Keratinocyte (primary cell): ENCODE measurements around the gene DDX51. TPM values are rescaled to one million over a fixed set of nuclear protein-coding genes. Genes with fewer than 3 reads are reported as not detected.

Experiments used
- DNase-seq: peaks from one replicate; pipeline ENCODE4 v3.0.0-alpha.2; 2011; ENCODE audit warnings: low read depth, missing footprints, low spot score
- FAIRE-seq: peaks from 2 replicates; lab custom pipeline; 2011; peaks lifted over from hg19 to GRCh38; lab: Jason Lieb, UNC
- H2AFZ ChIP-seq: 2 replicates; pipeline ENCODE4 v1.6.0; 2012; ENCODE audit warnings: low read length, control low read depth, inconsistent platforms; ENCODE audit not compliant: control insufficient read depth
- H3K27ac ChIP-seq: 2 replicates; pipeline ENCODE4 v1.5.1; 2011; ENCODE audit warnings: low read length; ENCODE audit not compliant: control insufficient read depth, insufficient read depth
- H3K27me3 ChIP-seq: 3 replicates; pipeline ENCODE4 v1.6.0; 2011; ENCODE audit warnings: low read length; ENCODE audit not compliant: control insufficient read depth, insufficient read depth; ENCODE audit errors: extremely low read depth
- H3K36me3 ChIP-seq, 2 experiments: 2 replicates in 1 of 2; 3 replicates in 1 of 2; pipeline ENCODE4 v1.5.1; 2011; ENCODE audit warnings: low read length in 2 of 2, mild to moderate bottlenecking in 1 of 2; ENCODE audit not compliant: control insufficient read depth in 2 of 2, insufficient read depth in 2 of 2; ENCODE audit errors: extremely low read depth in 1 of 2
- H3K4me1 ChIP-seq: 3 replicates; pipeline ENCODE4 v1.5.1; 2011; ENCODE audit warnings: low read length; ENCODE audit not compliant: control insufficient read depth, insufficient read depth; ENCODE audit errors: extremely low read depth
- H3K4me2 ChIP-seq: 3 replicates; pipeline ENCODE4 v1.6.0; 2011; ENCODE audit warnings: low read depth, low read length; ENCODE audit not compliant: control insufficient read depth, insufficient read depth; ENCODE audit errors: extremely low read depth
- H3K4me3 ChIP-seq, 3 experiments: fragments of 200-600 bp in 1 of 3; sonication (generic) in 1 of 3; 2 replicates in 2 of 3; 3 replicates in 1 of 3; pipeline ENCODE4 v1.5.1; 2011 to 2016; ENCODE audit warnings: low read length in 3 of 3, mild to moderate bottlenecking in 3 of 3, control low read depth in 2 of 3, inconsistent platforms in 1 of 3, low read depth in 1 of 3, mixed read lengths in 1 of 3, mixed run types in 1 of 3, moderate library complexity in 1 of 3; ENCODE audit not compliant: control insufficient read depth in 2 of 3, insufficient read depth in 2 of 3; ENCODE audit errors: extremely low read depth in 1 of 3
- H3K79me2 ChIP-seq: 2 replicates; pipeline ENCODE4 v1.6.0; 2012; ENCODE audit warnings: low read length; ENCODE audit not compliant: control insufficient read depth, insufficient read depth
- H3K9ac ChIP-seq: 3 replicates; pipeline ENCODE4 v1.6.0; 2011; ENCODE audit warnings: low read length; ENCODE audit not compliant: control insufficient read depth, insufficient read depth; ENCODE audit errors: extremely low read depth
- H3K9me1 ChIP-seq: 3 replicates; pipeline ENCODE4 v1.6.0; 2011; ENCODE audit warnings: low read length; ENCODE audit not compliant: control insufficient read depth, insufficient read depth; ENCODE audit errors: extremely low read depth
- H3K9me3 ChIP-seq: 2 replicates; pipeline ENCODE4 v1.5.1; 2012; ENCODE audit warnings: low read depth, low read length; ENCODE audit not compliant: control insufficient read depth
- H4K20me1 ChIP-seq: 3 replicates; pipeline ENCODE4 v1.6.0; 2011; ENCODE audit warnings: low read length; ENCODE audit not compliant: control insufficient read depth, insufficient read depth; ENCODE audit errors: extremely low read depth
- EZH2 ChIP-seq: IDR thresholded peaks from one replicate; pipeline ENCODE4 v1.6.1; 2012; ENCODE audit warnings: inconsistent platforms, mild to moderate bottlenecking, low read length, moderate library complexity
- dilution Hi-C: fragments of 300-500 bp; cut with MboI; formaldehyde crosslinking; loops from one replicate; pipeline ENCODE4 v1.7.0; 2020; ENCODE audit warnings: low sequenced_read_pairs; ENCODE audit not compliant: extremely low pct_ligation_motif_present
- polyA plus RNA-seq, 5 experiments: library from polyadenylated mRNA; depleted of rRNA in 3 of 5; stranded (reverse) in 3 of 5; stranded (forward) in 1 of 5; unstranded in 1 of 5; fragments of >200 nt; gene quantifications; 1 replicate in 1 of 5; 2 replicates in 3 of 5; 3 replicates in 1 of 5; pipeline versions ENCODE4 v1.2.1 to v1.2.3, GENCODE V29; 2011 to 2012; ENCODE audit warnings: missing spikeins in 2 of 5, low read depth in 1 of 5, low replicate concordance in 1 of 5
- TF ChIP-seq, protein P1 (sequence below), 3 experiments: IDR thresholded peaks in 1 of 3; conservative IDR thresholded peaks in 1 of 3; optimal IDR thresholded peaks in 1 of 3; 2 replicates in 2 of 3; 3 replicates in 1 of 3; pipeline versions ENCODE3 to v1.5.1; 2011; ENCODE audit warnings: low read length in 3 of 3, mild to moderate bottlenecking in 3 of 3, moderate library complexity in 2 of 3, control low read depth in 1 of 3, inconsistent platforms in 1 of 3; ENCODE audit not compliant: insufficient read depth in 2 of 3; ENCODE audit errors: extremely low read depth in 1 of 3

The DDX51 gene
- polyA plus RNA-seq, 1 donor (not counting 4 experiments of a cell fraction or from before 2014, with no cell fraction given): 7.4 TPM

GRCh38 chr12:132174015-132174838 lies 30.1 kb upstream of the DDX51 start:
- dilution Hi-C loops: no loop called here
- no peaks in the 10 kb centered on the region for H3K4me1 ChIP-seq
- peaks cover 42% of the 10 kb centered on the region for H3K27me3 ChIP-seq
- H2AFZ ChIP-seq: no peak overlapping the region
- FAIRE-seq (no peak), DNase-seq (no peak)
- H3K79me2 ChIP-seq: no peaks in the 10 kb centered on the region
- H3K9me1 ChIP-seq: no peaks in the 10 kb centered on the region
- H3K4me2 ChIP-seq: no peak overlapping the region
- no peak for TF ChIP-seq EZH2
- TF ChIP-seq, protein P1, sequence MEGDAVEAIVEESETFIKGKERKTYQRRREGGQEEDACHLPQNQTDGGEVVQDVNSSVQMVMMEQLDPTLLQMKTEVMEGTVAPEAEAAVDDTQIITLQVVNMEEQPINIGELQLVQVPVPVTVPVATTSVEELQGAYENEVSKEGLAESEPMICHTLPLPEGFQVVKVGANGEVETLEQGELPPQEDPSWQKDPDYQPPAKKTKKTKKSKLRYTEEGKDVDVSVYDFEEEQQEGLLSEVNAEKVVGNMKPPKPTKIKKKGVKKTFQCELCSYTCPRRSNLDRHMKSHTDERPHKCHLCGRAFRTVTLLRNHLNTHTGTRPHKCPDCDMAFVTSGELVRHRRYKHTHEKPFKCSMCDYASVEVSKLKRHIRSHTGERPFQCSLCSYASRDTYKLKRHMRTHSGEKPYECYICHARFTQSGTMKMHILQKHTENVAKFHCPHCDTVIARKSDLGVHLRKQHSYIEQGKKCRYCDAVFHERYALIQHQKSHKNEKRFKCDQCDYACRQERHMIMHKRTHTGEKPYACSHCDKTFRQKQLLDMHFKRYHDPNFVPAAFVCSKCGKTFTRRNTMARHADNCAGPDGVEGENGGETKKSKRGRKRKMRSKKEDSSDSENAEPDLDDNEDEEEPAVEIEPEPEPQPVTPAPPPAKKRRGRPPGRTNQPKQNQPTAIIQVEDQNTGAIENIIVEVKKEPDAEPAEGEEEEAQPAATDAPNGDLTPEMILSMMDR (optimal IDR thresholded peaks at IDR 0.05 in 1 of 3, IDR thresholded peaks at IDR 0.05 in 1 of 3, conservative IDR thresholded peaks at IDR 0.05 in 1 of 3; ENCODE audit: extremely low read depth in 1 of 3, insufficient read depth in 2 of 3, low read length in 3 of 3): no peak
- H3K9ac ChIP-seq: no peak overlapping the region
- H3K36me3 ChIP-seq: no peaks in the 10 kb centered on the region
- H3K9me3 ChIP-seq: no peaks in the 10 kb centered on the region
- no peak overlapping the region for H3K27ac ChIP-seq
- peaks cover 2% of the 10 kb centered on the region for H4K20me1 ChIP-seq
- H3K4me3 ChIP-seq: no peak overlapping the region

GRCh38 chr12:132173135-132174014 lies 29.3 kb upstream of the DDX51 start:
- Histone ChIP-seq H3K4me2 (no peak overlapping the region), H2AFZ (no peak overlapping the region), H3K9ac (no peak overlapping the region), H3K4me3 (no peak overlapping the region), H4K20me1 (peaks cover 2% of the 10 kb centered on the region), H3K9me3 (no peaks in the 10 kb centered on the region), H3K27me3 (peaks cover 36% of the 10 kb centered on the region), H3K79me2 (no peaks in the 10 kb centered on the region), H3K36me3 (no peaks in the 10 kb centered on the region), H3K4me1 (no peaks in the 10 kb centered on the region), H3K27ac (no peak overlapping the region), H3K9me1 (no peaks in the 10 kb centered on the region)
- dilution Hi-C loops: no loop called here
- FAIRE-seq (no peak), DNase-seq (no peak)
- TF ChIP-seq EZH2: no peak
- TF ChIP-seq, protein P1 (optimal IDR thresholded peaks at IDR 0.05 in 1 of 3, IDR thresholded peaks at IDR 0.05 in 1 of 3, conservative IDR thresholded peaks at IDR 0.05 in 1 of 3; ENCODE audit: extremely low read depth in 1 of 3, insufficient read depth in 2 of 3, low read length in 3 of 3): no peak
